NCI-H187 (cell line): Measurements from ENCODE around the gene CCL15.
"Not testable (repeated sequence)": the region's sequence is repeated elsewhere in the genome, so short reads cannot be mapped to it uniquely, and the experiment has no call there.

Source experiments
- DNase-seq, 2 experiments: peaks; one replicate each; lab custom pipeline; 2025; lab: John Stamatoyannopoulos, UW

The CCL15 gene, protein sequence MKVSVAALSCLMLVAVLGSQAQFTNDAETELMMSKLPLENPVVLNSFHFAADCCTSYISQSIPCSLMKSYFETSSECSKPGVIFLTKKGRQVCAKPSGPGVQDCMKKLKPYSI

DNA sequence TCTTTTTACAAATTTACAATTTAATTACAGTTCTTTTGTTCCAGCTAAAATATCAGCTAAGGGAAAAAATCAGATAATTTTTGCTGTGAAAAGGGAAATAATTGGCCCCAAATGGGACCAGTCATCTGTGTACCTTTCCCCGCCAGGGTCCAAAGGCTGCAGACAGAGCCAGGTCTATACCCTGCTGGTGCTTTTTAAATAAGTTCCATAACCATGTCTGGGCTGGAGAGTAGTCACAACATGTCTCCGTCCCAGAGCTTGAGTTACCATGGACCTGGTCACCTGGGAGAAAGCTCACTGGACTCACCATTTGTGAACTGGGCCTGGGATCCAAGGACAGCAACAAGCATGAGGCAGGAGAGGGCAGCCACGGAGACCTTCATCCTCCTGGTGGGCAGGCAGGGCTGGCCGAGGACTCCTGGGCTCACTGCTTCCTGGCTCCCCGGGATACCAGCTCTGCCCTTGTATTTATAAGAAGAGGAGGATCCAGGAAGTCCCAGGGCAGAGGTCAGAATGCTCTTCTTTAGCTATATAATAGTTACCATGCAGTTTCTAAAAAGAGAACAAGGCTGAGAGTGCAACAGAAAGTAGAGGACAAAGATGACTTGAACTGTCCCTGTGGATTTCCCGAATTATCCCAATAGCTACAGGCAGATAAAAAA is at the start of gene CCL15:
Gene CCL15 (minus strand): TSS at position 444 of the 662 bp plus-strand sequence. CDS start 61 bp downstream, at position 383.
- DNase-seq, result no peak

DNA sequence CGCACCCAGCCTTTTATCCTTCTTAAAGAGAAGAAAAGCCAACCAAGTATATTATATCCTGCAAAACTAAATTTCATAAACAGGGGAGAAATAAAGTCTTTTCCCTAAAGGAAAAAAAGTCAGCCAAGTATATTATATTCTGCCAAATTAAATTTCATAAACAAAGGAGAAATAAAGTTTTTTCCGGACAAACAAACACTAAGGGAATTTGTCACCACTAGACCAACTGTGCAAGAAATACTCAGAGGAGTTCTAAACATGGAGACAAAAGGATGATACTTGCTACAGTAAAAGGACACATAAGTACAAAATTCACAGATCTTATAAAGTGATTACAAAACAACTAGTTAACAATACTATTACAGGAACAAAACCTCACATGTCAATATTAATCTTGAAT is 48.3 kb upstream of the CCL15 start:
- DNase-seq, result no peak

DNA sequence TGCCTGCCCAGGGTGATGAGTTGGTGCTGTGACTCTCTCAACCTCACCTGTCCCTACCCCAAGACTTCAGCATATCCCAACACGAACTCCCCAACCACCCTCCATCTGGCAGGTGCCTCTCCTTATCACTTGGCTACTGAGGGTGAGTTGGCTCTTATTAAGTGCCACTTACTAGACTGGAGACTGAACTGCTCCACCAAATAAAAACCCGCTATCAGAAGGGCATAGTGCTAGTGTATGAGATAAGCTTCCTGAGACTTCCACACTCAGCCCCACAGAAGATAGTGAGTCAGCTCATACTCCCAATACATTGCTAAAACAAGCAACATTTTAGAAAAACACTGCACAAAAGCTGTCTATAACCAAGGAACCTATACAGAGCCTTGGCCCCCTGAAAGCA is 46.7 kb upstream of the CCL15 start:
- DNase-seq, result no peak

DNA sequence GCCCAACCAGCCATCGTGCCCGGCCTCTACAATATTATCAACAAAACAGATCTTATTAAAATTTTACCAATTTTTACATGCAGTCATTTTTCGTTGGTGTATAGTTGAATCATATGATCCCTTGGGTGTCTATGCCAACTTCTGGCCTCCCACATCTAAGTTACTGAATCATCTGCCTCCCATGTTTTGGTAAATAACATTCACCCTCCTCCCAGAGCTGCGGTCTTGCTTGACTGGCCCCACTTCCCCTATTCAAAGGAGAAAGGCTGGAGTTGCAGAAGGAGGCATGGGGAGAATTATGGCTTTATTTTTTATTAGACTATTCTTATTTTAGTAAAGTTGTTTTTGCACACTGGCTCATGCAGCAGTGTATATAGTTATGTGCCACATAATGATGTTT is 34.9 kb upstream of the CCL15 start:
- no peak for DNase-seq

DNA sequence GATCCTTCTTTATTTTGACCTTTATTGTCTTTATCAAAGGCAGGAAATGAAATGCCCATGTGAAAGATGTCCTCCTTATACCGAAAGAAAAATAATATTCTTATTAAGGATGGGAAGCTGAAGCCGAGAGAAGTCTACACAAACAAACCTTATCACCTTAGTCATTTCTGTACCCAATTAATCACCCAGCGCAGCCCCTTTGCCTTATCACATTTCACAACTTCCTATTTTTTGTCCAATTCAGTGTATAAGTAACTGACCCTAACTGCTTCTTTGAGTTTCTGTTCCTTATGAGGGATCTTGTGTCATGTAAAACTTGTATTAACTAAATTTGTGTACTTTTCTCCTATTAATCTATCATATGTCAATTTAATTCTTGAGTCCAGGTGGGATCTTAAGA is 32.8 kb upstream of the CCL15 start:
- no peak for DNase-seq

DNA sequence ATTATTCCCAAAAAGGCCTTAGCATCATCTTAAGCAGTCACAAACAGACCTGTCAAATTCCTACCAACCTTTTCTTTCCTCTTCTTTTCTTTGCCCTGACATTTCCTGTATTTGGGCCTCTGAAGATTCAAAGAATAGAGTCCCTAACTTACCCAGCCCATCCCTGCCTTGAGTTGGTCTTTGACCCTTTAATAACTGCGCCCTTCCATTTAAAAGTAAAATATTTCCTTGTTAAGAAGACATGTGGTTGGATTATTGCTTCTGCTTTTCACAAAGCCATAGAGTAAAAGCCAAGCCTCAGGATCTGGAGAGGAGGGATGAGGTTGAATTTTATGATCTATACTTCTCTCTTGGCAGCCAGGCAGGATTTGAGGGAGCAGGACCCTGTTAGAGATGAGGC is 29.6 kb upstream of the CCL15 start:
- DNase-seq, result no peak

DNA sequence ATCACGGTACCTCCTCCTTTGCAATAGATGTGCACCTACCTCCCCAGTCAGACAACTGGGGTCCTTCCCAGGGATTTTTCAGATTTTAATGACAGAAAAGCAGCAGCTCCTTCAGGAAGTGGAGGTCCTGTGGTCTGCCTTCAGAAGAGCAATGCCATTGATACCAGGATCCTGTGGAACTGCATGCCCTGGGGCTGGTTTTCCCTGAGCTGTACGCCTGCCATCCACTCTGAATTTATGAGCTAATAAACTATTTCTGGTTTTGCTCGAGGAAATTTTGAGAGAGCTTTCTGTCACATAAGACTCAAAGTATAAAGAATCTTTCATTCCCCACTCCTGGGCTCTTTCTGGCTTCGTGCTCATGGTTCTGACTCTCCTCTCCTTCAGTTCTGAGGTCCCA is 26.4 kb upstream of the CCL15 start:
- DNase-seq, result no peak

DNA sequence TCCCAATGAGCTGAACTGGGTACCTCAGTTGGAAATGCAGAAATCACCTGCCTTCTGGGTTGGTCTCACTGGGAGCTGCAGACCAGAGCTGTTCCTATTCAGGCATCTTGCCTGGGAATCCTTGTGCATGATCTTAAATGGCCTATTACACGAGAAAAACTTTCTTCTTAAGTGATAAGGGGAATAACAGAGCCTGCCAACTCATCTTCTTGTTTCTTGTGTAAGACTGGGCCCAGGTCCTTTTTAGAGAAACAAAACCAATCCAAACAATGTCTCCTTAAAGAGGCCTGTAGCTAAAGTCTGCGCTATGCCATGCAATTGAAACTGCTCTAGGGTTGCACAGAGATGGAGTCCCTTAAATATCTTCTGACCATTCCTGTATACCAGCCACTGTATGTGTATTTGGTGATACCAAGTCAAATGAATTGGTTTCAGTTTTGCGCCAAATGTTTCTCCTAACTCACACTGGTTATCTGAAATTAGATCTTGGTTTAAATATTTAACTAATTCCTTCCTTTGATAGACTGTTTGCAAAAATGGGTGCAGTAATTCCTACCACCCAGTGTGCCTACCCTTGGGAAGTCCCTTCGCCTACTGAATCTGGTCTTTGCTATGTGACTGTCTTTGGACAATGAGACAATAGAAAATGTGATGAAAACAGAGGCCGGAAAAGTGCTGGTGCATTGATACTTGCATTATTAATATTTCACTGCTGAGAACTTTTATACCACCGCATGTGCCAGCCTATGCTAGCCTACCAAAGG is 22.9 kb upstream of the CCL15 start:
- no peak for DNase-seq

DNA sequence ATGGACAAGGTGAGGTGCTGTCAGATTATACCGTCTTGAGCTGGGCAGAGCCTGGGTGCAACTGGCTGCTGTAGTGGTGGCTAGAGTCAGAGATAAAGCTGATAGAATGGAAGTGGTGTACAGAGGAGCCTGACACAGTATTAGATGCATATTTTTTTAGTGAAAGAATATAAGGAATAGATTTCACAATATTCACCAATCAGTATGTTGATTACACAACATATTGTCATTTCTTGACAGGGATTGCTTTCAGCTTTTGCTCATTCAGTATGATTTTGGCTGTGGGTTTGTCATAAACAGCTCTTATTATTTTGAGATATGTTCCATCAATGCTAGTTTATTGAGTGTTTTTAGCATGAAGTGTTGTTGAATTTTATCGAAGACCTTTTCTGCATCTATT is 18.1 kb upstream of the CCL15 start:
- DNase-seq, result no peak

DNA sequence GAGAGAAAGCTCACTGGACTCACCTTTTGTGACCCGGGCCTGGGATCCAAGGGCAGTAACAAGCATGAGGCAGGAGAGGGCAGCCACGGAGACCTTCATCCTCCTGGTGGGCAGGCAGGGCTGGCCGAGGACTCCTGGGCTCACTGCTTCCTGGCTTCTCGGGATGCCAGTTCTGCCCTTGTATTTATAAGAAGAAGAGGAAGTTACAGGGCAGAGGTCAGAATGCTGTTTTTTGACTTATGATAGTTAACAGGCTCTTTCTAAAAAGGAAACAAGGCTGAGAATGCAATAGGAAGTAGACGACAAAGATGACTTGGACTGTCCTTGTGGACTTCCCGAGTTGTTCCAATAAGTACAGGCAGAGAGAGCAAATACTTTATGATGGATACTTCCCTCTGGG is 16.4 kb upstream of the CCL15 start, which contains the start of gene CCL23:
Gene CCL23 (minus strand): TSS at position 174 of the 400 bp plus-strand sequence. CDS start 75 bp downstream, at position 99.
- no peak for DNase-seq

DNA sequence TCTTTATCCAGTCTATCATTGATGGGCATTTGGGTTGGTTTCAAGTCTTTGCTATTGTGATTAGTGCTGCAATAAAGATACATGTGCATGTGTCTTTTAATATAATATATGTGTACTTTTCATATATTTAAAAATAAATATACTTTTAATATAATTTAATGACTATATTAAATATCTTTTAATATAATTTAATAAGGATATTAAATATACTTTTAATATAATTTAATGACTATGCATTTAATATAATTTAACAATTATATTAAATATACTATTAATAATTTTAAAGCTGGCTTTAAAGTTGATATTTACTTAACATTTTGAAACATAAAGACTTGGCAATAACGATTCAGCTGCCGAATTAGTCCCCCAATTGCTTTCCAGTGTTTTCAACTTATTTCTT is 15.2 kb upstream of the CCL15 start:
- DNase-seq, result no peak

DNA sequence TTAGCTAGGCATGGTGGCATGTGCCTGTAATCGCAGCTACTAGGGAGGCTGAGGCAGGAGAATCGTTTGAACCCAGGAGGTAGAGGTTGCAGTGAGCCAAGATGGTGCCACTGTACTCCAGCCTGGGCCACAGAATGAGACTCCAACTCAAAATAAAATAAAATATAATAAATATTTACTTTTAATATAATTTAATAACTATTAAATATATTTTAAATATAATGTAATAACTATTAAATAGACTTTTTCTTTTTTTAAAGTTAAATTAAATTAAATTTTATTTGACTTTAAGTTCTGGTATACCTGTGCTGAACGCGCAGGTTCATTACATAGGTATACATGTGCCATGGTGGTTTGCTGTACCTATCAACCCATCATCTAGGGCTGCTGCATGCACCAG is 14.5 kb upstream of the CCL15 start:
- DNase-seq, result not testable (repeated sequence)

DNA sequence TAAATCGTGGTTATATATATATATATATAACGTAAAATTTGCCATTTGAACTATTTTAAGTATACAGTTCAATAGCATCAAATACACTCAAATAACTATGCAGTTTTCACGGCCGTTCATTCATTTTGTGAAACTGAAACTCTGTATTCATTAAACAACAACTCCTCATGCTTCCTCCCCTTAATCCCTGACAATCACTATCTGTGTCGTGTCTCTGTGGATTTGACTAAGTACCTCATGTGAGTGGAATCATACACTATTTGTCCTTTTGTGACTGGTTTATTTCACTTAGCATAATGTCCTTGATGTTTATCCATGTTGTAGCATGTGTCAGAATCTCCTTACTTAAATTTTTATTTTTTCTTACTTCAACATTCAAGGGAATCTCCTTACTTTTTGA is 13.6 kb upstream of the CCL15 start:
- DNase-seq, result no peak

DNA sequence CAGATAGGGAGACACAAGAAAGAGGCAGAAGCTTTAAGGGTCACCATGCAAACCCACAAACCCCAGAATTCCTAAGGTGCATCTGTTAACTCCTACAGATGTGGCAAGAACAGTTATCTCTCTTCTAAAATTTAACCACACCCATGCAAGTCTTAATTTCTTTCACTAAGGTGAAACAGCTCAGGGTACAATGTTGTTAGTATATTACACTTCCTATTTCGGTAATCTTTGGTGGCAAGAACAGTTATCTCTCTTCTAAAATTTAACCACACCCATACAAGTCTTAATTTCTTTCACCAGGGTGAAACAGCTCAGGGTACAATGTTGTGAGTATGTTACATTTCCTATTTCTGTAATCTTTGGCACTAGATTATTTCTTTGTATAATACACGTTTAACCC is 9.8 kb upstream of the CCL15 start:
- no peak for DNase-seq

DNA sequence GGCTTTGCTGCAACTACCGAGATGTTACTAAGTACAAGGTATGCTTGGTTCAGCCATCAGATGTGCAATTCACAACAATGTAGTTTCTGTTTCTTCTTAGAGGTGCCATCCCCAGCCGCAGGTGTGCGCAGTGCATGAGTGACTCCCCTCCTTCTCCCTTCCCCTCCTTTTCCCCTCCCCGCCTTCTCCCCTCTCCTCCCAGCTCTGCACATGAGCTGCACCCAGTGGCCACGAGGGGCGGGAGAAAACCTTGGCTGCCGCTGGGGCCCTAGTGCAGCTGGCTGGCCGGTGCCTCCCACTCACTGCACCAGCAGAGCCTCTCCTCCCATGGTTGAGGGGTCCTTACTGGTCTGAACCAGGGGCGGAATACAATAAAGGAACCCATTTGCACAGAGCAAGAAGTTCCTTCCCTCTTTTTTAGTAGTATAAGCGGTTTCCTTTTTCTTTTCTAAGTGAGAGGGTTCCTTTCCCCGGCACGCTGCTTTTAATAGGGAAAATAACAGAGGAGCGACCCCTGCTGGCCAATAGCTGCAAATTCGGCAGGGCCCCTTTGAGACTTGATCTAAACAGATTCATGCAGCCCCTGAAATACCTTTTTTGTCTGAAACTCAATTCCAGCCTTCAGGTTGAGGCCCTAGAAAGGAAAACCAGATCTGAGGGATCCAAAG is 7.8 kb upstream of the CCL15 start:
- no peak for DNase-seq

DNA sequence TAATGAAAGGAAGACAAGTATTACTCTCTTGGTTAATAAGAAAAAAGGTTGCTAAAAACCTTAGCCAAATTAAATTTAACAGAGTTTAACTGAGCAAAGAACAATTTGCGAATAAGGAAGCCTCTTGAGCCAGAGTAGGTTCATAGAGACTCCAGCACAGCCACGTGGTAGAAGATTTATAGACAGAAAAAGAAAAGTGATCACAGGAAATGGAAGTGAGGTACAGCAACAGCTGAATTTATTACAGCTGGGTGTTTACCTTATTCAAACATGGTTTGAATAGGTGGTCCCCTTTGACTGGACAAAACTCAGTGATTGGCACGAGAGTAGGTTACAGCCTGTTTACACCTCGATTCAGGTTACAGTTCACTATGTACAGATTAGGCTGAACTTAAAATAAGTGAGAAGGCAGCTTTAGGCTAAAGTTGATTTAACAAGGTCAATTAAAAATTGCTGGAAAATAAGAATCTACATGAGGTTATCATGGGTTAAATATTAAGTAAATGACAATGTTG is 3.3 kb upstream of the CCL15 start:
- no peak for DNase-seq

DNA sequence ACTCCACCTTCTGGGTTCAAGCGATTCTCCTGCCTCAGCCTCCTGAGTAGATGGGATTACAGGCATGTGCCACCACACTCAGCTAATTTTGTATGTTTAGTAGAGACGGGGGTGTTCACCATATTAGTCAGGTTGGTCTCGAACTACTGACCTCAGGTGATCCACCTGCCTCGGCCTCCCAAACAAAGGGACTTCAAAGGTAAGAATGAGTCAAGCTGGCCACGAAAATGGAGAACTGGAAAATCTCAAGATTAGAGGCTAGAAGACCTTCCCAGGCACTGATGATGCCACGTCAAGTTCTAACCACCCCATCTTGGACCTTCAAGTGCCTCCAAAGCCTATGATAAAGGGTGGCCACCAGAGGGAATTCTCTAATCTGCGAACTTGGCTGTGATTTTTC is 1.3 kb upstream of the CCL15 start:
- DNase-seq, result no peak

DNA sequence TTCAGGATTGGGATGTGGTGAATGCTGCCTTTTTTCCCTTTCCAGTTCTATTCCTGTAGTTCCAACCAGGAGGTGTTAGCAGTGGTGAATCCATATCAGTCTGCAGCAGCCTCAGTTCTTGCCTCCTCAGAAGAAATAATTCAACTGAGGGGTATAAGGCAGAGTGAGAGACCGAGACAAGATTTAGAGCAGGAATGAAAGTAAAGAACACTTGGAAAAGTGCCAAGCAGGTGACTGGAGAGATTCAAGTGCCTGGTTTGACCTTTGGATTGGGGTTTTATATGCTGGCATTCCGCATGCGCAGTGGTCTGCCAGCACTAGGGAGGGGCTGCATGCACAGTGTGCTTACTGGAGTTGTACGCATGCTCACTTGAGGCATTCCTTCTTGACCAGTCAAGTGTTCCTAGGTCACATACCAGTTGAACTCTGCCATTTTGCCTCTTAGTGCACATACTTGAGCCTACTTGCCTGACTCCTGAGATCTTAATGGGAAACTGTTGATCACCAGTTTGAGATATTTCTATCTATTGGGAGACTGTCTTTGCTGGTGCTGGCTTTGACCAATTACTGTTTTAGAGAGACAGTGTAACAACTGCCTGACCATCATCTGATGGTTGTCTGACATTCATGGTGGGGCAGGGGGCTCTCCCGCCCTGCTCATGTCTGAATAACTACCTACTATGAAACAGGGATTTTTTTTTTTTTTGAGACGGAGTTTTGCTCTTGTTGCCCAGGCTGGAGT is 680 bp upstream of the CCL15 start:
- DNase-seq, result peak; percentile 42 to 49

DNA sequence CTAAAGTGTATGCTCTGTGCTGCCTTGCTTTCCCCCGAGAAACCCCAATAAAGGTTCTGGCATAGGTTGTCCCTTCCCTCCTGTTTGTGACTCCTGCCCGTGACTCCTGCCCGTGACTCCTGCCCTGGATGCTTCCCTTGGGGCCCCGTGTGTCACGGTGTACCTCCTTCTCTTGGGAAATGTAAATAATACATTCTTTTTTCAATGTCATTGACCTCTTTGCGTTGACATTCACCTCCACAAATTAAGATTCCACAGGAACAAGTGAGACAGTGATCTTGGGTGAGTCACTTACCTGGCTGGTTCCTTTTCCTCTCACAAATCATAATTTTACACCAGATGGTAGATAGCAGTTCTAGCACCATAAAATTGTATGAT is 632 bp downstream of the CCL15 start:
- DNase-seq, result no peak

DNA sequence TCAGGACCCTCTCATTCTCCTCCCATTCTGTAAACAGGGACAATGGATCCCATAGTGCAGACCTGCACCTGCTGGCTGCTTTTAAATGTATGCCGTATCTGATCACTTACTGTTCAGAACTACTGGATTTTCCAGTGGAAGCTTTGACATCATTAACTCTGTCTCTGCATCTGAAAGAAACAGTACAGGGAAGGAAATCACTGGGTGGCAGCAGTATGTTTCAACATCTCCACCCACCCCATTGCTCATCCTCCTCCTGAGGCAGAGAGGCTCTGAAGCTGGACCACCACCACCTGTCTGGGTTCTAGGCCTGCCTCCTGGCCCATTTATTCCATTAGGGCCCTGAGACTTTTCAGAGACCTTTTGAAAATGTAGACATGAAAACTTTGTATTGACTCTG is 2.6 kb downstream of the CCL15 start:
- DNase-seq, result no peak

DNA sequence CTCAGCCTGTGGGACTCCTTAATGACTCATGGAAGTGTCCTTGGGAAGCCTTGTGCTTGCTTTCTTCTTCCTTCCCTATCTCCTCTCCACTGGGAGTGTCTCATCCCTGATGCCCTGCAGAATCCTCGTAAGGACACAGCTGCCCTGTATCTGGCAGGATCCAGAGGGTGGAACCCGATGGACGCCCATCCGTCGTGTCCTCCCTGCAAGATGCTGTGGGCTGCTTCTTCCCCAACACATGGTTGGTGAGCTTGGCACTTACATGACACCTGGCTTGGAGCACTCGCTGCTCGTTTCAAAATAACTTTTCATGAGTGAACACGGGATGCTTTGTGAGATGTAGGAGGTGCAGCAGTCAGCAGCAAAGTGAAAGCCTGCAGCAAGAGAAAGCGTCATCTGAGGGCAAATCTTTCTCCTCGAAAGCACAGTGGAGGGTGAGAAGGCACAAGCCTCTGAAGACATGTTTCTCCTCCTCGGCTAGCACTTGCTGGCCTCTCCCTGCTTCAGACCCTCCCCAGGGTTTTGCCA is 3.3 kb downstream of the CCL15 start:
- no peak for DNase-seq

DNA sequence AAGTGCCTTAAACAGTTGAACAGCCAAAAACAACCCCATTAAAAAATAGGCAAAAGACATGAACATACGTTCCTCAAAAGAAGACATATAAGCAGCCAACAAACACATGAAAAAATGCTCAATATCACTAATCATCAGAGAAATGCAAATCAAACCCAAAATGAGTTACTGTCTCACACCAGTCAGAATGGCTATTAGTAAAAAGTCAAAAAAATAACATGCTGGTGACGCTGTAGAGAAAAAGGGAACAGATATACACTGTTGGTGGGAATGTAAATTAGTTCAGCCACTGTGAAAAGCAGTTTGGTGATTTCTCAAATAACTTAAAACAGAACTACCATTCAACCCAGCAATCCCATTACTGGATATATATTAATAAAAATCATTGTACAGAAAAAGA is 6.0 kb downstream of the CCL15 start:
- not testable (repeated sequence) for DNase-seq
